HG02623 (cell line): ENCODE results near the gene UBR1.
"Not testable (repeated sequence)": the region's sequence is repeated elsewhere in the genome, so short reads cannot be mapped to it uniquely, and the experiment has no call there.

ENCODE experiments used
- ATAC-seq: cut with Tn5 transposase; IDR thresholded peaks from one replicate; pipeline ENCODE4 v1.9.1; 2021; ENCODE audit warnings: moderate library complexity; ENCODE audit not compliant: unreplicated experiment

Gene UBR1

GRCh38 chr15:42919308-42919707 lies 186.5 kb downstream of the UBR1 start:
- no peak for ATAC-seq

- ATAC-seq: no peak
Measured at GRCh38 chr15:42918047-42918446, 187.8 kb downstream of the UBR1 start.

- ATAC-seq: no peak
Measured at GRCh38 chr15:42915654-42916315, 190.1 kb downstream of the UBR1 start.

GRCh38 chr15:42914728-42915497 lies 190.9 kb downstream of the UBR1 start:
- ATAC-seq: no peak

GRCh38 chr15:42911058-42911592 lies 194.7 kb downstream of the UBR1 start:
- ATAC-seq: no peak

GRCh38 chr15:42908538-42908937 lies 197.3 kb downstream of the UBR1 start:
- ATAC-seq: no peak

GRCh38 chr15:42903388-42904324 lies 202.2 kb downstream of the UBR1 start:
- no peak for ATAC-seq

- not testable (repeated sequence) for ATAC-seq
Measured at GRCh38 chr15:42893911-42894310, 211.9 kb downstream of the UBR1 start.
